ENCODE measurements around the gene ADCY3.

- TF ChIP-seq POLR2A (IDR thresholded peaks at IDR 0.05): no peak
- TF ChIP-seq CTCF (IDR thresholded peaks at IDR 0.05): no peak
These were observed 94.8 kb downstream of the ADCY3 start for GRCh38 chr2:24824966-24825882.
